Measurements from ENCODE around the gene GSG1. TPM values are rescaled to one million over a fixed set of nuclear protein-coding genes. Genes with fewer than 3 reads are reported as not detected.

GSG1 gene
- total and polyA plus RNA-seq, 8 donors: 0.75 to 11.5 (median 2.6) TPM

GRCh38 chr12:13127444-13127843, 24.0 kb upstream of the GSG1 start:
- peak in 1 of 4 donors; percentile 24 for ATAC-seq

GRCh38 chr12:13126494-13126893, 23.0 kb upstream of the GSG1 start:
- DNase-seq: no peak

More at GRCh38 chr12:13127444-13127843, 24.0 kb upstream of the GSG1 start:
- DNase-seq: no peak
- Histone ChIP-seq H3K4me1 (no peaks in the 10 kb centered on the region), H3K9me3 (no peaks in the 10 kb centered on the region), H3K36me3 (no peaks in the 10 kb centered on the region), H3K27me3 (no peaks in the 10 kb centered on the region), H3K27ac (no peak overlapping the region), H3K4me3 (no peak overlapping the region)
- WGBS, 2 donors: 21 to 26% methylated on average over 5 of the region's 5 CpGs
- FAIRE-seq: no peak
- intact Hi-C loops (cut with DNase I): no loop called here
- TF ChIP-seq CTCF (IDR thresholded peaks at IDR 0.05): no peak

GRCh38 chr12:13125996-13126395, 22.5 kb upstream of the GSG1 start:
- Histone ChIP-seq H3K27ac (no peak overlapping the region), H3K4me1 (no peaks in the 10 kb centered on the region), H3K27me3 (no peaks in the 10 kb centered on the region), H3K9me3 (no peaks in the 10 kb centered on the region), H3K4me3 (no peak overlapping the region), H3K36me3 (no peaks in the 10 kb centered on the region)
- no peak for TF ChIP-seq CTCF (IDR thresholded peaks at IDR 0.05)
- intact Hi-C loops (cut with DNase I): no loop called here
- DNase-seq (no peak), ATAC-seq (no peak), FAIRE-seq (no peak)
- WGBS, 2 donors: 90 to 94% methylated on average over 2 of the region's 2 CpGs

More at GRCh38 chr12:13126494-13126893, 23.0 kb upstream of the GSG1 start:
- H3K36me3 ChIP-seq: no peaks in the 10 kb centered on the region
- H3K4me3 ChIP-seq: no peak overlapping the region
- ATAC-seq (no peak), FAIRE-seq (no peak)
- H3K4me1 ChIP-seq: no peaks in the 10 kb centered on the region
- TF ChIP-seq CTCF (IDR thresholded peaks at IDR 0.05): no peak
- H3K27me3 ChIP-seq: no peaks in the 10 kb centered on the region
- no peaks in the 10 kb centered on the region for H3K9me3 ChIP-seq
- WGBS, 2 donors: 87 to 92% methylated on average over 3 of the region's 3 CpGs
- intact Hi-C loops (cut with DNase I): no loop called here
- no peak overlapping the region for H3K27ac ChIP-seq

- no peak overlapping the region for H3K27ac ChIP-seq
- H3K9me3 ChIP-seq: no peaks in the 10 kb centered on the region
- DNase-seq (no peak), FAIRE-seq (no peak), ATAC-seq (no peak)
- no peaks in the 10 kb centered on the region for H3K4me1 ChIP-seq
- intact Hi-C loops (cut with DNase I): no loop called here
- H3K36me3 ChIP-seq: no peaks in the 10 kb centered on the region
- H3K4me3 ChIP-seq: no peak overlapping the region
- WGBS, 2 donors: 69 to 82% methylated on average over 8 of the region's 8 CpGs
- no peaks in the 10 kb centered on the region for H3K27me3 ChIP-seq
- TF ChIP-seq CTCF (IDR thresholded peaks at IDR 0.05): no peak
These were observed 21.4 kb upstream of the GSG1 start for GRCh38 chr12:13124656-13125505.

GRCh38 chr12:13121568-13121967, 18.1 kb upstream of the GSG1 start:
- no peak for FAIRE-seq
- Histone ChIP-seq H3K9me3 (no peaks in the 10 kb centered on the region), H3K4me1 (no peaks in the 10 kb centered on the region), H3K4me3 (no peak overlapping the region), H3K27ac (no peak overlapping the region), H3K36me3 (no peaks in the 10 kb centered on the region), H3K27me3 (no peaks in the 10 kb centered on the region)
- WGBS, 2 donors: 80 to 87% methylated on average over 5 of the region's 5 CpGs
- ATAC-seq: no peak
- no peak for DNase-seq
- intact Hi-C loops (cut with DNase I): no loop called here
- TF ChIP-seq CTCF (IDR thresholded peaks at IDR 0.05): no peak
